GM18508 (cell line): ENCODE results near the gene NES.
"Not testable (repeated sequence)": the region's sequence is repeated elsewhere in the genome, so short reads cannot be mapped to it uniquely, and the experiment has no call there.

ENCODE experiments used
- ATAC-seq: cut with Tn5 transposase; IDR thresholded peaks from one replicate; pipeline ENCODE4 v1.9.1; 2021; ENCODE audit warnings: moderate number of reproducible peaks; ENCODE audit not compliant: insufficient read depth, unreplicated experiment

The NES gene

DNA sequence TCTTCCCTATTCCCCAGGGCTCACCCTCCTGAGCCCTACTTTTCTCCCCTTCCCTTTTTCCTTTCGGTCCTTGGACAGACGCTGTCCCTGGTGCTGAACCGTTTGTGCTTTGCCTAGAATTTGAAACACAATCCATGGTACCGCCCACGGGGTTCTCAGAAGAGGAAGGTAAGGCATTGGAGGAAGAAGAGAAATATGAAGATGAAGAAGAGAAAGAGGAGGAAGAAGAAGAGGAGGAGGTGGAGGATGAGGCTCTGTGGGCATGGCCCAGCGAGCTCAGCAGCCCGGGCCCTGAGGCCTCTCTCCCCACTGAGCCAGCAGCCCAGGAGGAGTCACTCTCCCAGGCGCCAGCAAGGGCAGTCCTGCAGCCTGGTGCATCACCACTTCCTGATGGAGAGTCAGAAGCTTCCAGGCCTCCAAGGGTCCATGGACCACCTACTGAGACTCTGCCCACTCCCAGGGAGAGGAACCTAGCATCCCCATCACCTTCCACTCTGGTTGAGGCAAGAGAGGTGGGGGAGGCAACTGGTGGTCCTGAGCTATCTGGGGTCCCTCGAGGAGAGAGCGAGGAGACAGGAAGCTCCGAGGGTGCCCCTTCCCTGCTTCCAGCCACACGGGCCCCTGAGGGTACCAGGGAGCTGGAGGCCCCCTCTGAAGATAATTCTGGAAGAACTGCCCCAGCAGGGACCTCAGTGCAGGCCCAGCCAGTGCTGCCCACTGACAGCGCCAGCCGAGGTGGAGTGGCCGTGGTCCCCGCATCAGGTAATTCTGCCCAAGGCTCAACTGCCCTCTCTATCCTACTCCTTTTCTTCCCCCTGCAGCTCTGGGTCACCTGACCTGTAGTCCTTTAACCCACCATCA lies 24.8 kb downstream of the NES start:
- no peak for ATAC-seq

GRCh38 chr1:156648951-156649350 lies 28.3 kb downstream of the NES start:
- no peak for ATAC-seq

DNA sequence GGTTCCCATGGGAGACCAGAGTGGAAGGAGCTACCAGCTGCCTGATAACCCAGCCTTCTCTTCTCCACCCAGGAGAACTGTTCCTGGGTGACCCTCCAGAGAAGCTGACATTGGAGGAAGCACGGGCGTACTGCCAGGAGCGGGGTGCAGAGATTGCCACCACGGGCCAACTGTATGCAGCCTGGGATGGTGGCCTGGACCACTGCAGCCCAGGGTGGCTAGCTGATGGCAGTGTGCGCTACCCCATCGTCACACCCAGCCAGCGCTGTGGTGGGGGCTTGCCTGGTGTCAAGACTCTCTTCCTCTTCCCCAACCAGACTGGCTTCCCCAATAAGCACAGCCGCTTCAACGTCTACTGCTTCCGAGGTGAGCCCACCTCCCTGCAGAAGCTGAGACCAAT lies 28.7 kb downstream of the NES start:
- no peak for ATAC-seq

DNA sequence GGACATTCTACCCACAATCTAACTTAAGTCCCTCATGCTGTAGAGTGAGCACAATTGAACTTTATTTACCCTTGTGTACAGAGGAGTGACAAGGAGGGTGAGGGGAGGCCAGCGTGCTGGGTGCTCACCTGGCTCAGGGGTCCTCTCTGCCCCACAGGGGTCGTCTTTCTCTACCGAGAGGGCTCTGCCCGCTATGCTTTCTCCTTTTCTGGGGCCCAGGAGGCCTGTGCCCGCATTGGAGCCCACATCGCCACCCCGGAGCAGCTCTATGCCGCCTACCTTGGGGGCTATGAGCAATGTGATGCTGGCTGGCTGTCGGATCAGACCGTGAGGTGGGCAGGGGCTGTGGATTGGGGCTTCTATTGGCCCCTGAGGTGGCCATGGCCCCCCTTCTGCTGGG lies 29.9 kb downstream of the NES start:
- no peak for ATAC-seq

DNA sequence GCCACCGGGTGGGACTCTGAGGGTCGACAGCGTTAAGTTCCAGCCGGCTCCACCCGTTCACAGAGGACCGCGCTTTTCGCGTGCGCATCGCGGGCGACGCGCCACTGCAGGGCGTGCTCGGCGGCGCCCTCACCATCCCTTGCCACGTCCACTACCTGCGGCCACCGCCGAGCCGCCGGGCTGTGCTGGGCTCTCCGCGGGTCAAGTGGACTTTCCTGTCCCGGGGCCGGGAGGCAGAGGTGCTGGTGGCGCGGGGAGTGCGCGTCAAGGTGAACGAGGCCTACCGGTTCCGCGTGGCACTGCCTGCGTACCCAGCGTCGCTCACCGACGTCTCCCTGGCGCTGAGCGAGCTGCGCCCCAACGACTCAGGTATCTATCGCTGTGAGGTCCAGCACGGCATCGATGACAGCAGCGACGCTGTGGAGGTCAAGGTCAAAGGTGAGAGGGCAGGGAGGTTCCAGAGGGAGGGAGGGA lies 30.4 kb downstream of the NES start:
- no peak for ATAC-seq

DNA sequence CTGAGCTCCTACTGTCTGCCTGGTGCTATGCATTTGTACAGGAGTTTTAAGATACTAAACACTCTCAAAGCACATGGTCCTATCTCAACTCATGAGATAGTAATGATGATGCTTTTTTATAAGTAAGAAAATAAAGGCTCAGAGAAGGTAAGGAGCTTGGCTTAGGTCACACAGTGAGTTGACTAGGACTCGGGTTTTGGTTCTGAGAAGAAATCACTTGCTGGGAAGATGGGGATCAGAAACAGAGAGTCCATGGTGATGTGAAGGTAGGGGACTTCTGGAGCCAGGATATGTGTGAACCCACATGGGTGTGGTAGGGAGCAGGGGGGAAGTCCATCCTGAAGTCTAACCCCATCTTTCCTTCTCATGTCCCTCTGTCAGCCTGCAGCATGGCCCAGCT lies 31.5 kb downstream of the NES start:
- ATAC-seq: no peak

DNA sequence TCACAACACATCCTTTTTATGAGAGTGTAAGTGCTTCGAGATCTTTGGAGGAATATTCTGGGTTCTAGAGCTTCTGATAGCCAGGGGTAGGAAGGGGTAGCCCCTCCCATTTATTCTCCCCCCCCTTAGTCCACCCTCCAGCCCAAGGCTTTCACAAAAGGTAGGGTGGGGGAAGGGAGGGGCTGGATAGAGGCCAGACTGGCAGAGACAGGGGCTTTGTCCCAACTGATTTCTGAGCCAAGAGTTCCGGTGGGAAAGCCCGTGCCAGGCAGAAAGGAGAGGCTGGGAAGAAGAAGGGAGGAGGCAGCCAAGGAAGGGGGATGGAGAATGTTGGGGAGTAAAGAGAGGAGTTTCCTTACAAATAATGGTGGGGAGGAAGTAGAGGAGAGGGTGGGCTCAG lies 32.2 kb downstream of the NES start:
- ATAC-seq: no peak

- no peak for ATAC-seq
These were observed 32.6 kb downstream of the NES start for GRCh38 chr1:156644640-156645039.

DNA sequence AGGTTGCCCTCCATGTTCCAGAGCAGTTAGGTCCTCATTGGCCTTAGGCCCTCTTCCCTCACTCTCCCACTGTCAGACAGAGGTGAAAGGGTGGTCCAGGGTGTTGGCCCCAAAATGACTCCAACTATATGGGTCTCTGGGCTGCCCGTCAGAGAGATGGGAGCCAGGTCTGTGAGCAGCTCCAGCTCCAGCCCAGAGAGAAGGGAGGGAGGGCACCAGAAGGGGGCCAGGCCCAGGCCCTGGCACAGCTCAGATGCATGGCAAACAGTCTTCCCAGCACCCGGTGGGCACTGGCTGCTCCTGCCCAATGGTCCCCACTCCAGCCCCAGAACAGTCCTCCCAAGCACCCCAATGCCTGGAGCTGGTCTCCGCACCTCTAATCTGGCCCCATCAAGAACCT lies 33.1 kb downstream of the NES start:
- no peak for ATAC-seq

- ATAC-seq: no peak
These were observed 33.5 kb downstream of the NES start for GRCh38 chr1:156643778-156644092.

DNA sequence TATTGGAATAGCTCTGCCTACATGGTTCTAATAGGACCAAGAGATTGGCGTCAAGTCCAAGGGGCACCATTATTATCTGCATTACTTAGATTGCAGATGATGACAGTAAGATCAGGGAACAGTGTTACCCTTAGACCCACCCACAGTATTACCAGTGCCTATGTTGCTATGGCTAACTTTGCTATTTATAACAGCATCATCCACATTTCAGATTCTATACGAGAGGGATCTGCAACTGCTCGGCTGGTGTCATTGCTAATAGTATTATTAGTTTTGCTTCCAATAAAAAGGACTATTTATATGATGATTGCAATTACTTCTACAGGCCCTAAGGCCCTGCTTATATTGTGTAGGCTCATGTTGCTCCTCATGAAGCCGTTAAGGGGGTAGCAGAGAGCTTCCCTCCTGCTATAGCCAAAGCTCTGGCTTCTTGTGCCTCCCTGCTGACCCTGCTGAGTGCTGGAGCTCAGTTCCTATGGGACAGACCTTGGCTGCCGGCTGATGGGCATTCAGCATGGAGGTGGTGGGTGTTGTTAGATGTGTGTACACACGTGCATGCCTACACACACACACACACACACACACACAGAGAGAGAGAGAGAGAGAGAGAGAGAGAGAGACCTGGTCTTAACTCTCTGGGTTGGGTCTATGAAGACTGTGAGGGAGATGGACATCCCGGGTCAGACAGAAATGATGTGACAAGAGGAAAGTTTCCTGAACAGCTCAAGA lies 34.0 kb downstream of the NES start:
- ATAC-seq: no peak

GRCh38 chr1:156642265-156643048 lies 34.8 kb downstream of the NES start:
- no peak for ATAC-seq

GRCh38 chr1:156641761-156642264 lies 35.4 kb downstream of the NES start, which contains the start of gene BCAN:
Gene BCAN (plus strand): TSS chr1:156642117. CDS start chr1:156646055, 3,938 bp downstream.
- ATAC-seq: no peak

GRCh38 chr1:156640842-156641706 lies 36.1 kb downstream of the NES start:
- ATAC-seq: no peak

DNA sequence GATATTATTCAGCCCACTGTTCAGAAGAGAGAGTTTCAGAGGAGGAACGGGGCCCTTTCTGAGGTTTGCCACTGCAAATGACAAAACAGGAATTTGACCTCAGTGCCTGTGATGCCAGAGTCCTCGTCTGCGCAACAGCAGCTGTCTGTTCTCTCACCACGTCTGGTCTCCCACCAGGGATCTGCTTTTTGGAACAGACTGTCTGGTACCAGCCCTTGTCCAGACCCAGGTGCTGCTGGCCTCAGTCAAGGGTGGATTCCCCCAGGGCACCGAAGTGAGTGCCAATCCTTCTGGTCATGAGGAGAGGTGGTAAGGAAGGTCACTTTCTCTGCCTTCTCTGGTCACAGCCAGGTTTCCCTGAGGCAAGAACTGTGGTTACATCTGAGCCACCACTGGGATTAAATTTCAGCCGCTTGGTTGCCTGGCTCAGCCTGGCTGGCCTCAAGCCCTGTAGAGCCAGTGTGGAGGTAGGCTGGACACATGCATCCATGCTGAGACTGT lies 37.6 kb downstream of the NES start:
- no peak for ATAC-seq

- no peak for ATAC-seq
These were observed 38.8 kb downstream of the NES start for GRCh38 chr1:156638189-156638985.

DNA sequence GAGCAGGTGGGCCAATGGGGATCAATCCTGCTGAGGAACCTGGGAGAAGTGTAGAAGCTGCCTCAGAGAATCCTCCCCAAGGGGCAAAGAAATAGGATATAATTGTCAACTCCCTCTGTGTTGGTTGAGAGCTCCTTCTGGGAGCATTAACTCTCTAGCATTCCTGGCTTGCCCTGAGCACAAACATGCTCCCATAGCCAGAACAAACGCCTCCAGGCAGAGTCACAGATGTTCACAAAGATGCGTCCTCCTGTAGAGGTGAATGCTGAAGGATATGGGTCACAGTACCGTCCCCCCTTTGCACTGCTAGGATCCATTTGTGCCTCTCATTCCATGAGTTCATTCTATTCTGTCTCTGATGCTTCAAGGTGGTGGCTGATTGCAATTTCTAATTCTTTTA lies 44.9 kb downstream of the NES start:
- ATAC-seq: no peak

DNA sequence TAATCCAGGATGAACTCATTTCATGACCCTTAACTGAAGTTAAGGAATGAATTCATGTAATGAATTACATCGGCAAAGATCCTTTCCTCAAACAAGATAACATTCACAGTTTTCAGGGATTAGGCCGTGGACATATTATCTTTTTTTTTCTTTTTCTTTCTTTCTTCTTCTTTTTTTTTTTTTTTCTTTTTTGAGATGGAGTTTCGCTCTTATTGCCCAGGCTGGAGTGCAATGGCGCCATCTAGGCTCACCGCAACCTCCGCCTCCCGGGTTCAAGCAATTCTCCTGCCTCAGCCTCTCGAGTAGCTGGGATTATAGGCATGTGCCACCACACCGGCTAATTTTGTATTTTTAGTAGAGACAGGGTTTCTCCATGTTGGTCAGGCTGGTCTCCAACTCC lies 46.1 kb downstream of the NES start:
- not testable (repeated sequence) for ATAC-seq
